ENCODE results near the gene SLC5A2. TPM values are rescaled to one million over a fixed set of nuclear protein-coding genes. Genes with fewer than 3 reads are reported as not detected.

The SLC5A2 gene
- total RNA-seq, 1 donor from 2014 or later, result under 0.01 TPM

GRCh38 chr16:31486045-31486444 lies 3.1 kb downstream of the SLC5A2 start:
- TF ChIP-seq CTCF (IDR thresholded peaks at IDR 0.05; ENCODE audit: insufficient read depth, low read length, severe bottlenecking), result no peak
- H3K36me3 ChIP-seq (ENCODE audit: control insufficient read depth, insufficient read depth, low read length), result peaks cover 2% of the 10 kb centered on the region
- peaks cover 2% of the 10 kb centered on the region for H3K27me3 ChIP-seq (ENCODE audit: control insufficient read depth, insufficient read depth, low read length)
- H3K4me3 ChIP-seq (ENCODE audit: low read depth, low read length), result no peak overlapping the region
- FAIRE-seq, result no peak
- no peak for DNase-seq (ENCODE audit: low read depth)

GRCh38 chr16:31487071-31487719 lies 4.3 kb downstream of the SLC5A2 start:
- no peak for DNase-seq (ENCODE audit: low read depth)
- Histone ChIP-seq H3K4me3 (ENCODE audit: low read depth, low read length) (peak overlapping the region; percentile 54), H3K27me3 (ENCODE audit: control insufficient read depth, insufficient read depth, low read length) (peaks cover 2% of the 10 kb centered on the region), H3K36me3 (ENCODE audit: control insufficient read depth, insufficient read depth, low read length) (peaks cover 4% of the 10 kb centered on the region)
- no peak for TF ChIP-seq CTCF (IDR thresholded peaks at IDR 0.05; ENCODE audit: insufficient read depth, low read length, severe bottlenecking)
- no peak for FAIRE-seq

- FAIRE-seq (no peak), DNase-seq (ENCODE audit: low read depth) (peak; percentile 59)
Observed at GRCh38 chr16:31487720-31488467, 5.0 kb downstream of the SLC5A2 start.

GRCh38 chr16:31488468-31489297 lies 5.8 kb downstream of the SLC5A2 start:
- Histone ChIP-seq H3K4me3 (ENCODE audit: low read depth, low read length) (peak overlapping the region; percentile 54), H3K36me3 (ENCODE audit: control insufficient read depth, insufficient read depth, low read length) (peaks cover 8% of the 10 kb centered on the region), H3K27me3 (ENCODE audit: control insufficient read depth, insufficient read depth, low read length) (no peaks in the 10 kb centered on the region)
- DNase-seq (ENCODE audit: low read depth) (no peak), FAIRE-seq (no peak)
- TF ChIP-seq CTCF (IDR thresholded peaks at IDR 0.05; ENCODE audit: insufficient read depth, low read length, severe bottlenecking), result no peak

More at GRCh38 chr16:31487720-31488467, 5.0 kb downstream of the SLC5A2 start:
- Histone ChIP-seq H3K36me3 (ENCODE audit: control insufficient read depth, insufficient read depth, low read length) (peaks cover 6% of the 10 kb centered on the region), H3K27me3 (ENCODE audit: control insufficient read depth, insufficient read depth, low read length) (no peaks in the 10 kb centered on the region), H3K4me3 (ENCODE audit: low read depth, low read length) (peak overlapping the region; percentile 54)
- no peak for TF ChIP-seq CTCF (IDR thresholded peaks at IDR 0.05; ENCODE audit: insufficient read depth, low read length, severe bottlenecking)

- DNase-seq (ENCODE audit: low read depth) (no peak), FAIRE-seq (no peak)
- no peak overlapping the region for H3K4me3 ChIP-seq (ENCODE audit: low read depth, low read length)
- H3K36me3 ChIP-seq (ENCODE audit: control insufficient read depth, insufficient read depth, low read length), result peaks cover 11% of the 10 kb centered on the region
- H3K27me3 ChIP-seq (ENCODE audit: control insufficient read depth, insufficient read depth, low read length), result no peaks in the 10 kb centered on the region
- TF ChIP-seq CTCF (IDR thresholded peaks at IDR 0.05; ENCODE audit: insufficient read depth, low read length, severe bottlenecking), result no peak
Observed at GRCh38 chr16:31489298-31489564, 6.3 kb downstream of the SLC5A2 start.
